Activated CD4-positive, CD25-positive, alpha-beta regulatory T cell treated with anti-CD3 and anti-CD28 coated beads, Interleukin-2, amount 50 U/mL, for 72 hours (primary cell): ENCODE results near the gene KCNMA1.

Experiments used
- DNase-seq: peaks from one replicate; pipeline ENCODE4 v3.0.0; 2021

Gene KCNMA1

DNA sequence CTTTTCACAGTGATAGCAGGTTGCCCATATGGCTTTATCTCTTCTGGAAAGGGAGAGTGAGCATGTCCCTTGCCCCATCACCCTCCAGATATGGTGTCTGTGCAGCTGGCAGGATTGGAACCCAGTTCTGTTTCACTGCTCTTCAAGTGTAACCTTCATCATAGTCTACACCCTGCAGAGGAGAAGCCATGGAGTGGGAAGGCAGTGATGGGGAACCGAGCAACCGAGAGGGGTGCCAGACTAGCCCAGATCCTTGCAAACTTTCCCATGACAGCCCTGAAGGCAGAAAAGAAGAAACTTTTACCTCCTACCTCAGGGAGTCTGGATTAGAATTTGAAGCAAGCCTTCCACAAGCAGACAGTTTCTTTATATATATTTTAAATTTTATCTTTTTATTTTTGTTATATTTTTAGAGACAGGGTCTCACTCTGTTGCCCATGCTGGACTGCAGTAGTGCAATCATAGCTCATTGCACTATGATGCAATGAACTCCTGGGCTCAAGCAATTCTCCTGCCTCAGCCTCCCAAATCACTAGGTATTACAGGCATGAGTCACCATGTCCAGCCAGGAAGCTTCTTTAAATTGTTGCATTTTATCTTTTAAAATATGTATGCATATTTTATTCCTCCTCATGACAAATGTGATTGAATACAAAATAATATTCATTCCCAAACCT lies 133.3 kb downstream of the KCNMA1 start:
- DNase-seq = no peak

DNA sequence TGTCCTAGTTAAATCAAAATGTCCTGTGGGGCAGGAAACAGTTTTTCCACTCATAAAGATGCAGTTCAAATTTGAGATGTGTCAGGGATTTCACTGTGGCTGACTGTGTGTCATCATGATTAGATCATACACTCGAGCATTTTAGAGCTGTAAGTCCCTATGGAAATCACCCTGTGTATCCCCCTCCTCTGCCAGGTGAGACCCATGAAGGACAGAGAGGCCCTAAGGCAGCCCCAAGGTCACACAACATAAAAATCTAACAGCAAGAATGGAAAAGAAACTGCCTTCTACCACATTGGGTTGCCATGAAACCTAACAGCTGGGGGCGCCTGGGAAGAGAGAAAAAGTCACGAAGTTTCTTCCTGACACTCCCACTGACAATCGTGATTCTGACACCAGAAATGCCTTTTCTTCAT lies 135.8 kb downstream of the KCNMA1 start:
- DNase-seq = no peak

DNA sequence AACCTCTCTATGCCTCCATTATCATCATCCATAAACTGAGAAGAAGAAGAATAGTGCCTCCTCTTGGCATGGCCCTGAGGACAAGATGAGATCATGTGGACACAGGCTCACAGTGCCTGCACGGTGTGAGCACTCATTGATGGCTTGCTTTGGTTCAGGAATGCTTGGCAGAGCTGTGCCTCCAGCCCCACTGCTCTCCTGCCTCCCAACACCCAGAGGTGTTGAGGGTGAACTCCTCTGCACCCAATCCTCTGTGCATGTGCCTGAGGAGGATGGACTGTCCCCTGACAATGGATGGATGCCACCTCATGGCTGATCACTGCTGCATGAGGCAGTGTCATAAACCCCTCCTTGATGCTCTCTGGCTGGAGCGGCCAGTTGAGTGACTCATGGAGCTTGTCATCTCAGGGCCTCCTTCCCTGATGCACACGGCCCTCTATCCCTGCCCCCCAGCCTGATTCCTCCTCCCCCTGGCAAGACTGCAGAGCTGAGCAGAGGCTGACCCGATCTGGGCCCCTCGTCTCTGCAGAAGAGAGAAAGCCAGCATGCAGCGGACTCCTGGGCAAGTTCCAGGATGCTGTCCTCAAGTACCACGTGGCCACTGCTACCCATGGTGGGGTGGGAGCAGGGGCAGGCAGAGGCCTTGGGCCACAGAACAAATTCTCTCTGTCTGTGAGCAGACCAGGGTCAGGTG lies 136.3 kb downstream of the KCNMA1 start:
- DNase-seq = no peak

DNA sequence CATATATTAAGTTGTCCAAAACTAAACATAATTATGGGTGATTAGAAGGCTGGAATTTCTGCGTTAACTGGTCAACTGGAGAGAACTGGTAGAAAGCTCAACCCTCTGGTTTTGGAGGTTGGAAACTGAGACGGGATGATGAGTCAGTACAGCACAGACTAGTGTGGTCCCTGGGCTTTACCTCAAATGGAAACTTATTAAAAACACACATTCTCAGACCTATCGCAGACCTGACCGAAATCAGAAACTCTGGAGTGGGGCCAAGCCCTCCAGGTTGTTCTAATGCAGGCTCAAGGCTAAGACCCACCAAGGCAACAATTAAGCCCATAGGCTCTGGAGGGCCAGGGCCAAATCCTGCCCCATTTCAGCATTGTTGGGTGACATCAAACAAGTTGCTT lies 136.9 kb downstream of the KCNMA1 start:
- no peak for DNase-seq

GRCh38 chr10:77498829-77499228 lies 138.8 kb downstream of the KCNMA1 start:
- no peak for DNase-seq

GRCh38 chr10:77498210-77498609 lies 139.4 kb downstream of the KCNMA1 start:
- DNase-seq = no peak

DNA sequence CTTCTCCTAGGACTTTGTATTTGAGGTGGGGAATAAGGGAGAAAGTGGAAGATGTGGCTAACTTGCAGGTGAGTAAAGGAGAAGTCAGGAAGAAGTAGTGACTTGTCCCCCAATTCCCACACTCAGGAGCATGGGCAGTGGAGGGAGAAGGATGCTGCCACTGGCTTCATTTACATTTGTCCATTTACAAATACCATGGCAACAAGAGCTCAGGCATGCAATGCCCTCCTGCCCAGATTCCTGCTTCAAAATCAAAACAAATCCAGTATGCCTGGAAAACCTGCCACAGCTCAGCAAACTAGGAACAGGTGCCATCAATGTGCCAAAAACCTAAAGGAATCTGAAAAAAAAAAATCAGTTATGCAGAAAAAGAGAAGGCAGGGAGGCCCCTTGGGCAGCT lies 139.9 kb downstream of the KCNMA1 start:
- no peak for DNase-seq

GRCh38 chr10:77496941-77497420 lies 140.6 kb downstream of the KCNMA1 start:
- DNase-seq = no peak

- DNase-seq = no peak
Observed at GRCh38 chr10:77494756-77495541, 142.7 kb downstream of the KCNMA1 start.

- no peak for DNase-seq
Observed at GRCh38 chr10:77494327-77494726, 143.3 kb downstream of the KCNMA1 start.

- no peak for DNase-seq
Observed at GRCh38 chr10:77493851-77494261, 143.8 kb downstream of the KCNMA1 start.

DNA sequence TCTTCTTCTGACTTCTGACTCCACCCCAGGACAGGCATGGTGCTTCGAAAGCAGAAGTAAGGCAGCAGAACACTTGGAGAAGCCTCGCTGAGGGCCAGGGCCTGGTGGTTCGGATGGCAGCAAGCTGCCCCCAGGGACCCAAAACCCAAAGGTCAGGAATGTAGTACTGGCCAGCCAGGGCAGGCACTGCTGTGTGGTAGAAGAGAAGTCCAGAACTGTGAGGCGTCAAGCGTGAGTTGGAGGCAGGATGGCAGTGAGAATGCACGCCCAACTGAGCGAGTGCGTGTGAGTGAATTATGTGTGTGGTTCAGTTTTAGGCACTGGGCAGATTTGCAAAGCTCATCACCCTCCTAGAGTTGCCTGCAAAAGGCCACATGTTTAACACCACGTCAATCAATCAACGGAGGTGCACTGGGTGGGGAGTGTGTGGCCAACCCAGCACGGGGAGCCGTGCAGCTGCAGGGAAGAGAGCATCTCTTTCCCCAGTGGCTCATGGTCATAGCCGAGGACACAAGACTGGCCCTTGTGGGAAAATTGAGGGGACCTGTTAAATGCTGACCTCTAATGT lies 144.3 kb downstream of the KCNMA1 start:
- no peak for DNase-seq

DNA sequence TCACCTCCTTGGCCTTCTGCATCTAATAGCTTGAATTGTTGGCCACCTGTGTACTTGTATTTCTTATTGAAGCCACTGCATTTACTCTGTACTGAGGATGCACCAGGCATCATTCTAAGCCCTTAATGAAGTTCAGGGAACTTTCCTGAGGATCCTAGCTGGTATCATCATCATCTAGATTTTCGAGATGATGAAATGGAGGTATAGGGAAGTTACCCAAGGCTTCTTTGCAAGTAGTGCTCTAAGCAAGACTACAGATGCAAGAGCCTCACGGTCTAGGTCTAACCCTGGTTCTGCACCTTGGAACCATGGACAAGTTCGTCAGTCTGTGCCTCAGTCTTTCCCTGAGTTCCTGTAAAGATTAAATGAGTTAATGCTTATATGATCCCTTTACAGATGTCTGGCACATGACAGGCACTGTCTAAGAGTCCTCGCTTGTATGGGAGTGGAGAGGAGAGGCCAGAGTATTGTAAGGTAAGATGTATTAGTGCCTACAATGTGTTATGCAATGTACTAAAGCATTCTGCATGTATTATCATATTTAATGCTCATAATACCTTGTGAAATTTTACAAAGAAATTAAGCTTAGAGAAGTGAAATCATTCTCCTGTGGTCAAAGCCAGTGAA lies 145.1 kb downstream of the KCNMA1 start:
- DNase-seq = no peak

DNA sequence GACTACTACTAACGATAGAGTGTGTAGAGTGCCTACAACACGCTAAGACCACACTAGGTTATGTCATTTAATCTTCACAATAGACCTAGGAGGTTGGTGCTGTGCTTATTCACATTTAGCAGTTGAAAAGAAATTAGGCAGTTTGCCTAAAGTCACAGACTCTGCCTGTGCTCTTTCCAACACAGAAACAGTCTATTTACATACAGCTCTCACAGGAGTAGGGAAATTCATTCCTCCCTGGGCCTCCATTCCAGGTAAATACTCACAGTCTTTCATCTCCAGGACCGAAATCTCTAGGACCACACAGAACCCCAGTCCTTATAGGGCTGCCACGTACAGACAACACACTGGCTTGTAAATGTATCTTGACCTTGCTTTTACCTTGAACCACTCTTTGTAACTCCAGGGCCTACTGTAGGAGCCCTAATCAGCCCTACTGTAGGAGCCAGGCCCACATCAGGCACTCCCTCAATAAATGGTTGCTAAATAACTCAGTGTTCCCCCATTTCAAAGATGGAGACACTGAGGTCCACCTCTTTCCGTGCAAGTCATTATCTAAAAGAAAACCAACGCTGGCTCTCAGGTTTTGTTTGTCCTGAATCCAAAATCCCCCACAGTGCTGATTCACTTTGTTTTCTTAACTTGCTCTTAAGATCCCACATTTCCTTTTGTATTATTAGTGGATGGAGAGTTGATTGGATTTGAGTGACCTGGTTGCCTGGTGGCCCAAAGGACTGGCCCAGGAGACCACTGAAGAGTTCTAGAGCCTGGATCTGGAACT lies 146.9 kb downstream of the KCNMA1 start:
- DNase-seq = no peak

DNA sequence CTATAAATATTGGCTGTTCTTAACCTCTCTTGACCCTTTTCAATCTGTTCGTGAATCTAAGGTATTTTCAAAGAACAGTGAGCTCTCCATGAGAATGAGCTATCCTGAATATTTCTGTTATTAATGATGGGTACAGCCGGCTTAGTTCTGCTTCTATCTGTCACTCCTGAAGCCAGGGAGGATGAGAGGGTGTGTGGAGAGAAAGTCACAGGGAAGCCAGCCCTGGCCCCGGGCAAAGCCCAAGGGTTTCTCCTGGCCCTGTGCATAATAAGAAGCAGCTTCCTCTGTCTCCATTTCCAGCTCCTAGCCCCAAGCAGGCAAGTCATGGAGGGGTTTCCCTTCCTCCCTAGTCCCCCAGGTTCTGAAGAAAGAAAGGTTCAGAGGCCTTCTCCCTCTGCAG lies 151.1 kb downstream of the KCNMA1 start:
- no peak for DNase-seq

GRCh38 chr10:77485847-77486246 lies 151.8 kb downstream of the KCNMA1 start:
- no peak for DNase-seq

- DNase-seq = no peak
Observed at GRCh38 chr10:77482072-77482471, 155.5 kb downstream of the KCNMA1 start.

DNA sequence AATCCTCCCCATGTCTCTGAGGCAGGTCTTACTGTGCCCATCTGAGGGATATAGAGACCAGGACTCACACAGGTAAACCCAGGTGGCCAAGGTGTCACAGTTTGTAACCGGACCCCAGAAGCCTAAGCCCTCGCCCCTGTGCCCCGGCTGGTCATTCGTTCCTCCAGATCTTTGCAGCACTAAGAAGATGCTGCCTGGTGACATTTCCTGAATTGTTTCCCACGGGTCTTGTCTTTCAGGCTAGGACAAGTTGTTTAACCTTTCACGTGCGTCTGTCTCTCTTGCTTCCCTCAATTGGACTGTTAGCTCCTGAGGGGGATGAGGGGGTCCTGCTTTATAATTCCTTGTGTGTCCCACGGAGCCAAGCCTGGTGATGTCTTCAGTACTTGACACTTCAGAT lies 158.0 kb downstream of the KCNMA1 start:
- no peak for DNase-seq

- DNase-seq = no peak
Observed at GRCh38 chr10:77478962-77479359, 158.6 kb downstream of the KCNMA1 start.

DNA sequence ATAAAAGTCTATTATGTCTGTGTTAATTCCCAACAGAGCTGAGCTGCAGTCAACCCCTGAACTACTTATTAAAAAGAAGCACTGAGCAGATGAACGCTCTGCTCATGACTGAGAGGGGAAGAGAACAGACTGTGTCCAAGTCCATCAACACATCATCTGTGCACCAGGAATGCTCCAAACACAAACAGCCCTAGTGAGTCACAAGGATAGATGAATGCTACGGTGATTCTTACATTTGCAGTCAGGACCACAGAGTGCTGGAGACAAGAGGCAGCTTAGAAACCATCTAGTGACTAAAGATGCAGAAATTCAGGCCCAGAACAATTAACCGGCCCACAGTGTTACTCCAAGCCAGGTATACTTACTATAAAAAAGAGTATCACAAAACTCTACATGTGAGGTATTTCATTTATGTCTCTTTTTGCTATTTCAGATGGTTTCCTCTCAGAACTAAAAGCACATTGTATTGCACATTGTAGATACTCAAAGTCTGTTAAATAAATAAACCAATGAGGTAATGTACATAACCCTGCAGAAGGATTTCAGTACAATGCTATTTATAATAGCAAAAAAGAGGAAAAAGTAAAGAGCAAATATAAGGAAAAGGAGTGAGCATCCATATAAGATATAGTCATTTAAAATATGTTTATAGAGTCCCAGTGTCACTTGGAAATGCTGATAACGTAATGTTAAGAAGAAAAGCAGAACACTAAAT lies 159.2 kb downstream of the KCNMA1 start:
- DNase-seq = no peak

GRCh38 chr10:77475522-77475921 lies 162.1 kb downstream of the KCNMA1 start:
- no peak for DNase-seq
